GOT3 (cell line): Measurements from ENCODE around the gene GPX4.

Experiments
- DNase-seq: peaks from one replicate; lab custom pipeline; 2025; ENCODE audit warnings: mixed read lengths; lab: John Stamatoyannopoulos, UW

Gene GPX4

DNA sequence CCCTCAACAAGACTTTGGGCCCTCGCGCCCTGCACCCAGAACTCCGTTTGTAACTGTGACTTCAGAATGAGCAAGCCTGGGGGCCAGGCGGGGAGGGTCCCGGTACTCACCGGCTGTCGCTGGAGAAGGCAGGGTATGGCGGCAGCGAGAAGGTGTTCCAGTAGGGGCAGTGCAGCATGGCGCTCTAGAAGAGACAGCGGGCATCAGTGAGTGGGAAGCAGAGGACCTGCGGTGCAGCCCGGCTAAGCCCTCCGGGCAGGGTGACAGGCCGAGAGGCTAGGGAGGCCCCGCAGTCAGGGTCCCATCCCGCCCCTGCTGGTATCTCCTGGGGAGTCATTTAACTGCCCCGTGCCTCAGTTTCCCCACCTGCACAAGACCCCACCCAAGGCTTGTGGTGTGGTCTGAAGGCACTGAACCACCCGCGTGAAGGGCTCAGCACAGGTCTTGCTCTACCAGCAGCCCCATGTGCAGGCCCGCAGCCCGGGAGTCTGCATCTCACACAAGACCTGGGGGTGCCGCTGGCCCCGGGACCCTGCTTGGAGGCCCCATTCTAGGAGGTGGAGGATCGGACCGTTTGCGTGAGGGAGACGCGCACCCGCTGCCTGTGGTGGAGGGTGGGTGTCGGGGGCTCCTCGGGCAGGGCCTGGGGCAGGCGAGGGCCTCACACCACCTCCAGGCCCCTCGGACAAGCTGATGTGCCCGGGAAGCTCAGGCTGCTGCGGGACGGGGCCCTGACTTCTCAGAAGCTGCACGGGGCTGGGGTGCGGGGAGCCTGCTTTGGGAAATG lies 45.7 kb downstream of the GPX4 start:
- DNase-seq: no peak

DNA sequence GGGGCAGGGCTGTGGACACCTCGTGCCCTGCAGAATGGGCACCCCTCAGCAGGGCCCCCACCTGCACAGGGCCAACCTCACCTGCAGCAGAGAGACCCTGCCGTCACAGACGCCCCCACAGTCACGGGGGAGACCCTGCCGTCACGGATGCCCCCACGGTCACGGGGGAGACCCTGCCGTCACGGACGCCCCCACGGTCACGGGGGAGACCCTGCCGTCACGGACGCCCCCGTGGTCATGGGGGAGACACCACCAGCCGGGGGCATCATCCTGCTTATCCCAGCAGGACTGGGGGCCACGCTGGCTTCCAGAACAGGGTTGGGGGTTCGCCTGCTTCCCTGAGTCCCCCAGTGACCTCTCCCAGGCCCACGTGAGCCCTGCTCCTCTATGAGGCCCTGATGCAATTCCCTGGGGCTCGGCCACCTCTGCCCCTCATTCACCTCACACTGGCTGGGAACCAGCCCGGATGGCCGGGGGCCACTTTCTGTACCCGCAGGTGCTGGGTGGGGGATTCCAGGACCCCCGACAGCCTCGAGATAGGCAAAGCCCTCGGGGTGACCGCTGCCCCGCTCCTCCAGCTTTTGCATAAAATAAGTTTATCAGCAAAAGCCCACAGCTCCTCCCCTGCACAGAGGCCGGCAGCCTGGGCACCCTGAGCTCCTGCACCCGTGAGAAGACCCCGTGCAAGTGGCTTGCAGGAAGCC lies 46.7 kb downstream of the GPX4 start:
- DNase-seq: no peak

DNA sequence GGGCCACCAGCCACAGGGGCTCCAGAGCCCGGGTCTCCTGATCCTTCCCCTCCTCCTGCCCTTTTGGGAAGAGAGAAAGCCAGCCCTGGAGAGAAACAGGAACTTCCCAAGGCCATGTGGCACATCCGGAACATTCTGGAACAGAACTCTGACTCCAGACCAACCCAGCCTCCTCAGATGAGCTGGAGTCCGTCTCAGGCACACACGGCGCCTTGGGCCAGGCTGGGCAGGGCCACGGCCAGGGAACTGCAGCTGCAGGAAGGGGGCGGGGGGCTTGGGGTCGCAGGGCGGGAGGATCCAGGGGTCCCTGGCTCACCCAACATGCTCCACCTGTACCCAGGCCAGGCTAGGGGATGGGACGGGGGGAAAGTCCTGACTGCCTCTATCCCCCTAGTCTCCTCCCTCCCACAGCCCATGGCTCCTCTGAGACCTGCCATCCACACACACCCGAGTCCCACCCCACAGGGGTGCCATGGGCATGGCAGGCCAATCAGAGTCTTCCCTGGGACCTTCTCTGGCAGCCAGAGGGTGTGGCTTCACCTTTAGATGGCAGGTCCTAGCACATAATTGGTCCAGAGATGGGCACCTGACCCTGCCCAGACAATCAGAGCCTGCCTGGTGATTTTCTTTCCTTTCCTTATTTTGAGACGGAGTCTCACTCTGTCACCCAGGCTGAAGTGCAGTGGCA lies 47.4 kb downstream of the GPX4 start:
- DNase-seq: no peak

DNA sequence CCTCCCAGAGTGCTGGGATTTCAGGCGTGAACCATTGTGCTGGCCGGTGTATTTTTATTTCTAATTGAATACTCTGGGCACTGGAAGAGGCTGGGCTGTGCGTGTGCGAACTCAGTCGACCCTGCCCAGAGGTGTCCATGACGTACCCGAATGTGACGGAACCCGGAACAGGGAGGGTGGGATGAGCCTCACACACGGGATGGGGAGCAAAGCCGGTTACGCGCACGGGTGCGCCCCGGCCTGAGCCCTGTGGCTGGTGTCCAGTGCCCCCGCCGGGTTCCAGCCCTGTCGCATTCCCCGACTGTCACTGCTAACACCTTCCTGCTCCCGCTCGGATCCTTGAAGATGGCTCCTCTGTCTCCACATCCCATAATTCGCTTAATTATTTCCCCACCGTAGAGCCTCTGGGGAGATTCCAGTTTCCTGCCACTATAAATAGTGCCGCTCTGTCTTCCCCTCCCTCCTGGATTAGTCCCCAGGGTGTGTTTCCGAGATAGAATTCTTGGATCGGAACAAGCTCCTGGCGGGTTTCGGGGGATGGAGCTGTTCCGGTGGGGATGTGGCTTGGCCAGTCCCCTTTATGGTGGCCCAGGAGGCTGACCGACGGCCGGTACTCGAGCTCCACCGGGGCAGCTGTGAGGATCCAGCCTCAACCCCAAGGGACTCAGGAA lies 48.3 kb downstream of the GPX4 start:
- no peak for DNase-seq

DNA sequence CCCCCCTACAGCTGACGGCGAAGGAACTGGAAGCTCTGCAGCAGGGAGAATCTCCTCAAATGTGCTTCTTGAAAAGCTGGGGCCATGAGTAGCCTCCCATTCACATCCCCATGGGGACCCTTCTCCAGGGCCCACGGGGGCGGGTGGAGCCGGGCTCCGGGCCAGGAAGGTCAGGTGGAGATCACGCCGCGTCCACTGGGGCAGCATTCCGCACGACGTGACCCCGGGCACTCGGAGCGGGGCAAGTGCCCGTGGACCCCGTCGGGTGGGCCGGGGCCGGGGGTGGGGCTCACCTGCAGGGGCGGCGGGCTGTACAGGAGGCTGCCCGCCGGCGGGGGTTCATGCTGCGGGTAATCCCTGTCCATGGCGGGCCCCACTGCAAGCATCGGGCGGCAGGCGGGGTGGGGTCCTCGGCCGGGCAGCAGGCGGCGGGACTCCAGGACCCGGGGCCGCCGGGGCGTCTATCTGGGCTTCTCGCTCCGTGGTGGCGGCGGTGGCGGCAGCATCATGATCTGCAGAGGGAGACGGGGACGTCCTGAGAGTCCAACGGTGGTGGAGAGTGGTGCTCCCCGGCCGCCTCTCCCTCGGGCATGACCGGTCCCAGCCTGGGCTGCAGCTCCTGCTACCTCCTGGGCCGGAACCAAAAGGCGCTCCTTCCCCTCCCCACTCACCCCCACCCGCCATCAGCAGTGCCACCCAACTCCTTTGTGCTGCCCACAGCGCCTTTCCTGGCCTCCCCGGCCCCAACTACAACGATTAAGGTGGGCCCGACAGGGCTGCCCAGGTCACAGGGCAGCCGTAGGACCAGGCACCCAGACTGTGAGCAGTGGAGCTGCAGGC lies 50.3 kb downstream of the GPX4 start:
- DNase-seq: no peak

DNA sequence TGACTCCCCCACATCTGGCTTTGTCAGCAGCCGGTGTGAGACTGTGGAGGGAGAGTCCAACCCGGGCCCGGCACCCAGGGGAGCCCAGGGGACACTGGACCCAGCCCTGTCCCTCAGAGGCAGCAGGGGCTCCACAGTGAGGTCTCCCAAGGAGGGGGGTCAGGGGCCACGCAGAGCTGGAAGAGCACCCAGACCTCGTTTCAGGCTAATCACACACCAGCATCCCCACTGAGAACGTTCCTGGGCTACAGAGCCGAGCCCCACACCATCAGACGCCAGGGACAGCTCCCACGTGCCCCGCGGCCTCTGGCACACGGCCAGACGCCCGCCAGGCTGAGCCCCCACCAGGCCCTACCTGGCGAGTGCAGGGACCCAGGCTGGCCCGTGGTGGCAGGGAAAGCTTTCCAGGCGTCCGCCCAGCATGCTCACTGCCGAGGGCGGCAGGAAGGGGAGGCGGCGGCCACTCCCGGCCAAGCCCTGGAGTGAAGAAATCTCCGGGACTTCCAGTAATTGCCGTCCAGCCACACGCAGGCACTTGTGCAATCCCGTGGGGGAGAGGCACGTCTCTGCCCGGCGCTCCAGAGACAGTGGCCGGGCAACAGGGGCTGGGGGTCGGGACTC lies 51.0 kb downstream of the GPX4 start:
- no peak for DNase-seq

DNA sequence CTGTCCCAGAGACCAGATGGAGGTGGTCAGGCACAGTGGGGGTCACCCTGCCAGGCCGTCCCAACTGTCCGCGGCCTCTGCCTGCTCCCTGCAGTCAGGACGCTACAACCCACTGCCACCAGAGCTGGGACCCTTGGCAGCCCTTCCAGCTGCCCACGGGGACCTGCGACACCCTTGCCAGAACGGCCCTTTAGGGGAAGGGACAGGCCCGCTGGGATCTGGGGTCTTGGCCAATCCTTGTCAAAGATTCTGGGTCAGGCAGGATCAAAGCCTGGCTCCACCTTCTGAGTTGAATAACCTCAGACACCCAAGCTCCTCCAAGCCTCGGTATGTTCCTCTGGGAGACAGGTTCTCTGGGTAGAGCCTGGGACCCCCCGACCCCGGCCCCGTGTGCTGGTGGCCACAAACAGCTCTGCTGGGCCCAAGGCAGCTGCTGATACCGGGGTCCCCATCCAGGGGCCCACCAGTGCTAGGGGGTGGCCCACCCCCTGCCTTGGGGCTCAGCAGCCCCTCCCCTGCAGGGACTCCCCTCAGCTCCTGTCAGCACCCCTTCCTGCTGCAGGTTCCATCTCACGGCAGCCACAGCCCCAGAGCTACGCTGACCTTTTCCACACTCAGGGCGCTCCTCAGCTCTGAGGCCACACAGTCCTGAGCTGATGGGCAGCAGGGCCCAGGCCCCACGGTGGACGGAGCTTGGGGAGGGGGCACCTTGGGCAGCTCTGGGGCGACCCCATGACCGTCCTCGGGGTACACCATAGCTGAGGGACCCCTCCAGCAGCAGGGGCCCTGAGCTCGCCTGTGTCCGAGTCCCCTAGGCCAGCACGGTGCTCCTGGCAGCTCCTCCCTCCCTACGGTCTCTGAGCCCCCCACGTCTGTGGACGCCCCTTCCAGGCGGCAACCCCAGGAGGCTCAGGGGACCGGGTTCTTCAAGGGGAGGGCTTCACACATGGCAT lies 51.8 kb downstream of the GPX4 start:
- no peak for DNase-seq
